K562 (cell line): ENCODE measurements around the gene MIB2. TPM values are rescaled to one million over a fixed set of nuclear protein-coding genes. Genes with fewer than 3 reads are reported as not detected.

Experiments
- DACH1 ChIP-seq: fragments of 450-650 bp; IDR thresholded peaks from 2 replicates; pipeline ENCODE4 v1.6.1; 2018; ENCODE audit not compliant: partially characterized antibody
- ZNF174 ChIP-seq: fragments of 250-450 bp; sonication (Bioruptor Pico); IDR thresholded peaks from 2 replicates; pipeline ENCODE4 v1.4.0; 2020; ENCODE audit warnings: mild to moderate bottlenecking
- ZNF609 ChIP-seq: sonication (generic); formaldehyde crosslinking; IDR thresholded peaks from 2 replicates; pipeline ENCODE4 v1.8.1; 2023; ENCODE audit warnings: missing genetic modification reagents, mild to moderate bottlenecking, borderline replicate concordance
- polyA plus RNA-seq, 8 experiments: library from polyadenylated mRNA; depleted of rRNA in 4 of 8; stranded (reverse) in 5 of 8; unstranded in 3 of 8; fragments of >200 nt; fragmentation: Nextera tagmentation in 2 of 8; fragmentation: Illumina TruSeq in 1 of 8; extraction: Ambion mirVana in 2 of 8; extraction: Trizol in 1 of 8; gene quantifications; 2 replicates each; pipeline versions ENCODE4 v1.2.1 to v1.2.3, GENCODE V29; 2011 to 2014; ENCODE audit warnings: inconsistent platforms in 1 of 8, missing spikeins in 1 of 8
- total RNA-seq, 7 experiments: library from RNA; depleted of rRNA in 6 of 7; stranded (reverse); fragments of >200 nt in 6 of 7; fragmentation: Illumina TruSeq in 2 of 7; extraction: Trizol in 2 of 7; gene quantifications; 2 replicates each; pipeline versions ENCODE4 v1.2.1 to v1.2.3, GENCODE V29; 2011 to 2021; ENCODE audit warnings: low replicate concordance in 1 of 7
- TF ChIP-seq, protein P1 (sequence below): fragments of 200-800 bp; sonication (Bioruptor generic); IDR thresholded peaks from 2 replicates; pipeline ENCODE4 v1.6.1; 2017; ENCODE audit warnings: missing genetic modification characterization, missing compliant biosample characterization
- TF ChIP-seq, protein P2 (sequence below): fragments of 450-650 bp; IDR thresholded peaks from 2 replicates; pipeline ENCODE4 v1.6.1; 2016; ENCODE audit warnings: mild to moderate bottlenecking, moderate library complexity
- TF ChIP-seq, protein P3 (sequence below): fragments of 450-650 bp; formaldehyde crosslinking; IDR thresholded peaks from 2 replicates; pipeline ENCODE4 v1.4.0; 2020; ENCODE audit warnings: mild to moderate bottlenecking, moderate library complexity

Gene MIB2
- total and polyA plus RNA-seq, 9 of the 15 experiments (the other 6 are each of a cell fraction or from before 2014, with no cell fraction given): 0.04 to 17.0 (median 4.9) TPM; not detected in 1

- TF ChIP-seq, protein P1, sequence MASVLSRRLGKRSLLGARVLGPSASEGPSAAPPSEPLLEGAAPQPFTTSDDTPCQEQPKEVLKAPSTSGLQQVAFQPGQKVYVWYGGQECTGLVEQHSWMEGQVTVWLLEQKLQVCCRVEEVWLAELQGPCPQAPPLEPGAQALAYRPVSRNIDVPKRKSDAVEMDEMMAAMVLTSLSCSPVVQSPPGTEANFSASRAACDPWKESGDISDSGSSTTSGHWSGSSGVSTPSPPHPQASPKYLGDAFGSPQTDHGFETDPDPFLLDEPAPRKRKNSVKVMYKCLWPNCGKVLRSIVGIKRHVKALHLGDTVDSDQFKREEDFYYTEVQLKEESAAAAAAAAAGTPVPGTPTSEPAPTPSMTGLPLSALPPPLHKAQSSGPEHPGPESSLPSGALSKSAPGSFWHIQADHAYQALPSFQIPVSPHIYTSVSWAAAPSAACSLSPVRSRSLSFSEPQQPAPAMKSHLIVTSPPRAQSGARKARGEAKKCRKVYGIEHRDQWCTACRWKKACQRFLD (CRISPR knock-in tag): no peak; the same call in 1 of the 2 replicates
- TF ChIP-seq, protein P2, sequence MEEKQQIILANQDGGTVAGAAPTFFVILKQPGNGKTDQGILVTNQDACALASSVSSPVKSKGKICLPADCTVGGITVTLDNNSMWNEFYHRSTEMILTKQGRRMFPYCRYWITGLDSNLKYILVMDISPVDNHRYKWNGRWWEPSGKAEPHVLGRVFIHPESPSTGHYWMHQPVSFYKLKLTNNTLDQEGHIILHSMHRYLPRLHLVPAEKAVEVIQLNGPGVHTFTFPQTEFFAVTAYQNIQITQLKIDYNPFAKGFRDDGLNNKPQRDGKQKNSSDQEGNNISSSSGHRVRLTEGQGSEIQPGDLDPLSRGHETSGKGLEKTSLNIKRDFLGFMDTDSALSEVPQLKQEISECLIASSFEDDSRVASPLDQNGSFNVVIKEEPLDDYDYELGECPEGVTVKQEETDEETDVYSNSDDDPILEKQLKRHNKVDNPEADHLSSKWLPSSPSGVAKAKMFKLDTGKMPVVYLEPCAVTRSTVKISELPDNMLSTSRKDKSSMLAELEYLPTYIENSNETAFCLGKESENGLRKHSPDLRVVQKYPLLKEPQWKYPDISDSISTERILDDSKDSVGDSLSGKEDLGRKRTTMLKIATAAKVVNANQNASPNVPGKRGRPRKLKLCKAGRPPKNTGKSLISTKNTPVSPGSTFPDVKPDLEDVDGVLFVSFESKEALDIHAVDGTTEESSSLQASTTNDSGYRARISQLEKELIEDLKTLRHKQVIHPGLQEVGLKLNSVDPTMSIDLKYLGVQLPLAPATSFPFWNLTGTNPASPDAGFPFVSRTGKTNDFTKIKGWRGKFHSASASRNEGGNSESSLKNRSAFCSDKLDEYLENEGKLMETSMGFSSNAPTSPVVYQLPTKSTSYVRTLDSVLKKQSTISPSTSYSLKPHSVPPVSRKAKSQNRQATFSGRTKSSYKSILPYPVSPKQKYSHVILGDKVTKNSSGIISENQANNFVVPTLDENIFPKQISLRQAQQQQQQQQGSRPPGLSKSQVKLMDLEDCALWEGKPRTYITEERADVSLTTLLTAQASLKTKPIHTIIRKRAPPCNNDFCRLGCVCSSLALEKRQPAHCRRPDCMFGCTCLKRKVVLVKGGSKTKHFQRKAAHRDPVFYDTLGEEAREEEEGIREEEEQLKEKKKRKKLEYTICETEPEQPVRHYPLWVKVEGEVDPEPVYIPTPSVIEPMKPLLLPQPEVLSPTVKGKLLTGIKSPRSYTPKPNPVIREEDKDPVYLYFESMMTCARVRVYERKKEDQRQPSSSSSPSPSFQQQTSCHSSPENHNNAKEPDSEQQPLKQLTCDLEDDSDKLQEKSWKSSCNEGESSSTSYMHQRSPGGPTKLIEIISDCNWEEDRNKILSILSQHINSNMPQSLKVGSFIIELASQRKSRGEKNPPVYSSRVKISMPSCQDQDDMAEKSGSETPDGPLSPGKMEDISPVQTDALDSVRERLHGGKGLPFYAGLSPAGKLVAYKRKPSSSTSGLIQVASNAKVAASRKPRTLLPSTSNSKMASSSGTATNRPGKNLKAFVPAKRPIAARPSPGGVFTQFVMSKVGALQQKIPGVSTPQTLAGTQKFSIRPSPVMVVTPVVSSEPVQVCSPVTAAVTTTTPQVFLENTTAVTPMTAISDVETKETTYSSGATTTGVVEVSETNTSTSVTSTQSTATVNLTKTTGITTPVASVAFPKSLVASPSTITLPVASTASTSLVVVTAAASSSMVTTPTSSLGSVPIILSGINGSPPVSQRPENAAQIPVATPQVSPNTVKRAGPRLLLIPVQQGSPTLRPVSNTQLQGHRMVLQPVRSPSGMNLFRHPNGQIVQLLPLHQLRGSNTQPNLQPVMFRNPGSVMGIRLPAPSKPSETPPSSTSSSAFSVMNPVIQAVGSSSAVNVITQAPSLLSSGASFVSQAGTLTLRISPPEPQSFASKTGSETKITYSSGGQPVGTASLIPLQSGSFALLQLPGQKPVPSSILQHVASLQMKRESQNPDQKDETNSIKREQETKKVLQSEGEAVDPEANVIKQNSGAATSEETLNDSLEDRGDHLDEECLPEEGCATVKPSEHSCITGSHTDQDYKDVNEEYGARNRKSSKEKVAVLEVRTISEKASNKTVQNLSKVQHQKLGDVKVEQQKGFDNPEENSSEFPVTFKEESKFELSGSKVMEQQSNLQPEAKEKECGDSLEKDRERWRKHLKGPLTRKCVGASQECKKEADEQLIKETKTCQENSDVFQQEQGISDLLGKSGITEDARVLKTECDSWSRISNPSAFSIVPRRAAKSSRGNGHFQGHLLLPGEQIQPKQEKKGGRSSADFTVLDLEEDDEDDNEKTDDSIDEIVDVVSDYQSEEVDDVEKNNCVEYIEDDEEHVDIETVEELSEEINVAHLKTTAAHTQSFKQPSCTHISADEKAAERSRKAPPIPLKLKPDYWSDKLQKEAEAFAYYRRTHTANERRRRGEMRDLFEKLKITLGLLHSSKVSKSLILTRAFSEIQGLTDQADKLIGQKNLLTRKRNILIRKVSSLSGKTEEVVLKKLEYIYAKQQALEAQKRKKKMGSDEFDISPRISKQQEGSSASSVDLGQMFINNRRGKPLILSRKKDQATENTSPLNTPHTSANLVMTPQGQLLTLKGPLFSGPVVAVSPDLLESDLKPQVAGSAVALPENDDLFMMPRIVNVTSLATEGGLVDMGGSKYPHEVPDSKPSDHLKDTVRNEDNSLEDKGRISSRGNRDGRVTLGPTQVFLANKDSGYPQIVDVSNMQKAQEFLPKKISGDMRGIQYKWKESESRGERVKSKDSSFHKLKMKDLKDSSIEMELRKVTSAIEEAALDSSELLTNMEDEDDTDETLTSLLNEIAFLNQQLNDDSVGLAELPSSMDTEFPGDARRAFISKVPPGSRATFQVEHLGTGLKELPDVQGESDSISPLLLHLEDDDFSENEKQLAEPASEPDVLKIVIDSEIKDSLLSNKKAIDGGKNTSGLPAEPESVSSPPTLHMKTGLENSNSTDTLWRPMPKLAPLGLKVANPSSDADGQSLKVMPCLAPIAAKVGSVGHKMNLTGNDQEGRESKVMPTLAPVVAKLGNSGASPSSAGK: no peak
- TF ChIP-seq ZNF609 (CRISPR knock-in tag): peak; percentile 66; the same call in 1 of the 2 replicates
- no peak for TF ChIP-seq DACH1
- TF ChIP-seq ZNF174 (CRISPR knock-in tag): no peak
- TF ChIP-seq, protein P3, sequence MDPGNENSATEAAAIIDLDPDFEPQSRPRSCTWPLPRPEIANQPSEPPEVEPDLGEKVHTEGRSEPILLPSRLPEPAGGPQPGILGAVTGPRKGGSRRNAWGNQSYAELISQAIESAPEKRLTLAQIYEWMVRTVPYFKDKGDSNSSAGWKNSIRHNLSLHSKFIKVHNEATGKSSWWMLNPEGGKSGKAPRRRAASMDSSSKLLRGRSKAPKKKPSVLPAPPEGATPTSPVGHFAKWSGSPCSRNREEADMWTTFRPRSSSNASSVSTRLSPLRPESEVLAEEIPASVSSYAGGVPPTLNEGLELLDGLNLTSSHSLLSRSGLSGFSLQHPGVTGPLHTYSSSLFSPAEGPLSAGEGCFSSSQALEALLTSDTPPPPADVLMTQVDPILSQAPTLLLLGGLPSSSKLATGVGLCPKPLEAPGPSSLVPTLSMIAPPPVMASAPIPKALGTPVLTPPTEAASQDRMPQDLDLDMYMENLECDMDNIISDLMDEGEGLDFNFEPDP (CRISPR knock-in tag): no peak
Measured at GRCh38 chr1:1573843-1574720, 41.2 kb upstream of the MIB2 start (continued).
